HG03558 (cell line): ENCODE results near the gene CAMKK1.

Source experiments
- ATAC-seq: cut with Tn5 transposase; IDR thresholded peaks from one replicate; pipeline ENCODE4 v1.9.1; 2021; ENCODE audit warnings: moderate number of reproducible peaks; ENCODE audit not compliant: unreplicated experiment; ENCODE audit errors: extremely low read depth

CAMKK1 gene

GRCh38 chr17:3893003-3893719 lies at the start of gene CAMKK1:
Gene CAMKK1 (minus strand): TSS chr17:3893053. CDS start chr17:3885687, 7,366 bp downstream.
- ATAC-seq: peak; percentile 57

- no peak for ATAC-seq
Observed at GRCh38 chr17:3940965-3941698, 48.3 kb upstream of the CAMKK1 start.

- no peak for ATAC-seq
Observed at GRCh38 chr17:3937359-3937758, 44.5 kb upstream of the CAMKK1 start.

- no peak for ATAC-seq
Observed at GRCh38 chr17:3935825-3936355, 43.0 kb upstream of the CAMKK1 start.

GRCh38 chr17:3935140-3935542 lies 42.3 kb upstream of the CAMKK1 start:
- no peak for ATAC-seq

GRCh38 chr17:3929764-3930163 lies 36.9 kb upstream of the CAMKK1 start:
- ATAC-seq: no peak

- ATAC-seq: no peak
Observed at GRCh38 chr17:3929181-3929580, 36.3 kb upstream of the CAMKK1 start.

- ATAC-seq: no peak
Observed at GRCh38 chr17:3928406-3928805, 35.6 kb upstream of the CAMKK1 start.

- ATAC-seq: no peak
Observed at GRCh38 chr17:3927628-3928340, 34.9 kb upstream of the CAMKK1 start.

- ATAC-seq: no peak
Observed at GRCh38 chr17:3926860-3927627, 34.2 kb upstream of the CAMKK1 start.

GRCh38 chr17:3925684-3926485 lies 33.0 kb upstream of the CAMKK1 start:
- ATAC-seq: no peak

GRCh38 chr17:3924512-3925350 lies 31.9 kb upstream of the CAMKK1 start:
- no peak for ATAC-seq

GRCh38 chr17:3923466-3924190 lies 30.8 kb upstream of the CAMKK1 start:
- ATAC-seq: no peak

GRCh38 chr17:3922765-3923164 lies 29.9 kb upstream of the CAMKK1 start:
- no peak for ATAC-seq

GRCh38 chr17:3921502-3922319 lies 28.9 kb upstream of the CAMKK1 start:
- no peak for ATAC-seq

- ATAC-seq: no peak
Observed at GRCh38 chr17:3921006-3921405, 28.2 kb upstream of the CAMKK1 start.

- ATAC-seq: no peak
Observed at GRCh38 chr17:3919123-3919624, 26.3 kb upstream of the CAMKK1 start.
